ENCODE results near the gene PPP3CA. TPM values are rescaled to one million over a fixed set of nuclear protein-coding genes. Genes with fewer than 3 reads are reported as not detected.

The PPP3CA gene
- total RNA-seq, 4 donors from 2014 or later, result 41.1 to 69.5 (median 53.6) TPM

DNA sequence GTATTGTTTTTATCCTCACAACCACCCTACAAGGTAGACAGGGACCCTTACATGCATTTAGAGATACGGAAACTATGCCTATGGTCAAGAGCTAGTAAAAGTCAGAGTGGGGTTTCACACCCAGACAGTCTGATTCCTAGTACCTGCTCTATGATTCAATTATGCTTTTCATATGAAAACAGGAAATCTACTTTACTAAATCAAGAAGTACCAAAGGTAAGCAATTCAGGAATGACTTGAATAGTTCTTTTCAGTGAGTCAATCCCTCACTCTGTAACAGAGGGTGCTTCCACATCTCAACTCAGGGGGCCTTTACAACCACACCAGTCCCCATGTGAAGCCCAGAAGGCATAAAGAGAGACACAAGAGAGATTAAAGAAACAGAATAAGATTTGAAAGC lies 191.4 kb downstream of the PPP3CA start:
- no peak for TF ChIP-seq CTCF (IDR thresholded peaks at IDR 0.05; ENCODE audit: low read depth)

- no peak for TF ChIP-seq CTCF (IDR thresholded peaks at IDR 0.05; ENCODE audit: low read depth)
These were observed 192.0 kb downstream of the PPP3CA start for GRCh38 chr4:101155368-101155767.

DNA sequence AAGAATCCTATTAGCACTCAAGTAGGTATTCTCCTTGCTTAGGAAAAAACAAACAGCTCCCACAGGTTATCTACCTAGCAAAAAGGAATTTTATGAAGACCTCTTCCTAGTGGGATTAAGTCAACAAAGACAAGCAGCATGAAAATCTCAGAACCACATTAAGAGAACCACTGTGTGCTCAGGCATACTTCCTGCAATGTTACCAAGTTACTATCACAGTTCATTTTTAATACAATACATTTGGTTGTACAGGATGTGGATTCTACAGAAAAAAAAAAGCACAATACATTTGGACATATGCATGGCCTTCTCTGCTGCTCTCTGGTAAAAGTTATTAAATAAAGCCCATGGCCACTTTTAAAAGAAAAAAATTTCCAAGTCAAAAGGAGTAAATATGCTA lies 193.7 kb downstream of the PPP3CA start:
- TF ChIP-seq CTCF (IDR thresholded peaks at IDR 0.05; ENCODE audit: low read depth), result no peak

- TF ChIP-seq CTCF (IDR thresholded peaks at IDR 0.05; ENCODE audit: low read depth), result no peak
These were observed 194.8 kb downstream of the PPP3CA start for GRCh38 chr4:101152521-101152920.

- TF ChIP-seq CTCF (IDR thresholded peaks at IDR 0.05; ENCODE audit: low read depth), result no peak
These were observed 198.8 kb downstream of the PPP3CA start for GRCh38 chr4:101148551-101148950.

GRCh38 chr4:101147283-101147682 lies 200.0 kb downstream of the PPP3CA start:
- TF ChIP-seq CTCF (IDR thresholded peaks at IDR 0.05; ENCODE audit: low read depth), result no peak

- TF ChIP-seq CTCF (IDR thresholded peaks at IDR 0.05; ENCODE audit: low read depth), result no peak
These were observed 202.3 kb downstream of the PPP3CA start for GRCh38 chr4:101145021-101145420.
